GM18861 (cell line): ENCODE results near the gene COLEC12.

Experiments
- ATAC-seq: cut with Tn5 transposase; IDR thresholded peaks from one replicate; pipeline ENCODE4 v1.9.1; 2021; ENCODE audit not compliant: unreplicated experiment

COLEC12 gene

GRCh38 chr18:448116-448790 is 52.2 kb downstream of the COLEC12 start:
- no peak for ATAC-seq

DNA sequence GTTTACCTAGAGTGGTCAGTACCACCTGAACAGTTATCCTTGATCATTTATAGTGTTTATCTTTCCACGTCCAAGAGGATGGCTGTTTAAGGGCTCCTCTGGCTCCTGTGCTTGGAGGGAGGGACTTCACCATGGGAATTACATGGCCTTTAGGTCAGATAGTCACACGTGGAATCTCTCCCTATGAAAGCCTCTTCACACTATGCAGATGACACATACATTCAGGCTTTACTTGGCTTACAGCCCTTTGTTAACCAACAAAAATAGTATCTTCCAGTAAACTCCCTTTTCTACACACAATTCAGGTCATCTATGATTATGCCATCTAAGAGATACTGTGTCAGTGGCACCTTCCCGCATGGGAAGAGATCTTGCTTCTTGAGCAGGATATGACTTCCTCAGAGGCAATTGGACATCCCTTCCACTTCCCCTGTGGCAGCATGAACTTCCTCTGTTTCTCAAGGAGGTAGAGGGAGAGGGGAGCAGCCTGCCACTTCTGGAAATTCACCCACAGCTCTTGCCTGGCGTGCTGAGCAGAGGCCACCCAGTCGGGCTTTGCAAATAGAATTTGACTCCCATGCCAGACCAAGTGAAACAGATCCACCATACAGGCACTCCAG is 53.5 kb downstream of the COLEC12 start:
- ATAC-seq, result no peak

- ATAC-seq, result no peak
Measured at GRCh38 chr18:445055-445454, 55.4 kb downstream of the COLEC12 start.

DNA sequence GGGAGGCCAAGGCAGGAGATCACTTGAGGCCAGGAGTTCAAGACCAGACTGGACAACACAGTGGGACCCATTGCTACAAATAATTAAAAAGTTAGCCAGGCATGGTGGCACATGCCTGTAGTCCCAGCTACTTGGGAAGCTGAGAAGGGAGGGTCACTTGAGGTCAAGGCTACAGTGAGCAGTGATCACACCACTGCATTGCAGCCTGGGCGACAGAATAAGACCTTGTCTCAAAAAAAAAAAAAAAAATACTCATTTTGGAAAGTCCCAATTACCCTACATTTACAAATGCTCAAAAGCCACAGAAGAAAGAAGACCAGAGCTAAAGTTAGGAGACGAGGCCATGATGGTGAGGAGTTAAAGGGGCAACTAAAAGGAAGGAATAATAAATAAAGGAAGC is 61.9 kb downstream of the COLEC12 start:
- ATAC-seq, result no peak

- ATAC-seq, result no peak
Measured at GRCh38 chr18:435940-436339, 64.6 kb downstream of the COLEC12 start.

GRCh38 chr18:434410-434809 is 66.1 kb downstream of the COLEC12 start:
- no peak for ATAC-seq

DNA sequence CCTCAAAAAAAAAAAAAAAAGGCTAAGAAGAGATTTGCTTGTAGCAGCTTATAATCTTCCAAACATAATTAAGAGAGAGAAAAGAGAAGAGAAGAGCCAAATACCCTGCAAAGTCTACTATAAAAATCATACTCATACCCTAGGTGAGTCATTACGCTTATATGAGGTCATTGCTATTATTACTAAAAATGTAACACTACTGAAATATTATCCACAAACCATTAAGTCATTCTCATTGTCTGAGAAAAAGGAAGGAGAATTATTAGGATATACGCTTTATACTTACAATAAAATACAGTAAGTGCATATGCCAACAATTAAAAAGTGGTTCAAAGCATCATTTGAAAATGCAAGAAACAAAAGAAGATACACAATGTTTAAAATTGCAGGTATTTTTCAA is 66.5 kb downstream of the COLEC12 start:
- ATAC-seq, result no peak

GRCh38 chr18:433298-433697 is 67.2 kb downstream of the COLEC12 start:
- ATAC-seq, result no peak

DNA sequence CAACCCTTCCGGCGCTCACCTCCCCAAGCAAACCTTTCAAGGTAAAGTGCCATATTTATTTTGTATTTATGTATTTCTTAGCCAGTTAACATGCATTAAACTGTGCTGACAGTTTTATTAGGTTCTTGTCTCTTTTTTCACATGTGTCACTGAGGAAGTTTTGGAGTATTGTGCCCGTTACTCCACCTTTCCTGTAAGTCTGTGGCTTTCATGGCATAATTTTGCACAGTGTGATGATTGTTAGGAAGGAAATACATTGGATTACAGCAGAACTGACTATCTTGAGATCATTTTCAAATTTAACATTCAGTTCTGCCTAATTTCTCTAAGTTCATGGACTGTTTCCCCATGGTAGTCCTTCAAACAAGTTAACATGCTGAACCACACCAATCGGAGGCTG is 67.7 kb downstream of the COLEC12 start:
- no peak for ATAC-seq

- no peak for ATAC-seq
Measured at GRCh38 chr18:429030-429429, 71.5 kb downstream of the COLEC12 start.

DNA sequence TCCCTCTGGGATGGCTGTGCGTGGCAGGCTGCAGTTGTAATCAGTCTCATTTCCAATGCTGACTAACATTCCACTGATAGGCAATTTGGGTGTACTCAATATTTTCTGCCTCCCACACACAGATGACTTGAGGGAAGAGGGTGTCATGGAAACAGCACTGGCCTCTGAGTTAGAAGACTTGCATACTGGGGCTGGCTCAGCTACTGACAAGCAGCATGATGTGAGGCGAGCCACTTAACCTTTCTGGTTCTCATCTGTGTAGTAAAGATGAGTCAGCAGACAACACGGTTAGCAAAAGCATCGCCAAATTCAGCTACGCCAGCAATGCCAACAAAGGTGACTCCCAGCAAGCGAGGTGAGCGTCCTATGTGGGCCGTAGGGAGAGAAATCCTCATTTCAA is 73.5 kb downstream of the COLEC12 start:
- ATAC-seq, result no peak

DNA sequence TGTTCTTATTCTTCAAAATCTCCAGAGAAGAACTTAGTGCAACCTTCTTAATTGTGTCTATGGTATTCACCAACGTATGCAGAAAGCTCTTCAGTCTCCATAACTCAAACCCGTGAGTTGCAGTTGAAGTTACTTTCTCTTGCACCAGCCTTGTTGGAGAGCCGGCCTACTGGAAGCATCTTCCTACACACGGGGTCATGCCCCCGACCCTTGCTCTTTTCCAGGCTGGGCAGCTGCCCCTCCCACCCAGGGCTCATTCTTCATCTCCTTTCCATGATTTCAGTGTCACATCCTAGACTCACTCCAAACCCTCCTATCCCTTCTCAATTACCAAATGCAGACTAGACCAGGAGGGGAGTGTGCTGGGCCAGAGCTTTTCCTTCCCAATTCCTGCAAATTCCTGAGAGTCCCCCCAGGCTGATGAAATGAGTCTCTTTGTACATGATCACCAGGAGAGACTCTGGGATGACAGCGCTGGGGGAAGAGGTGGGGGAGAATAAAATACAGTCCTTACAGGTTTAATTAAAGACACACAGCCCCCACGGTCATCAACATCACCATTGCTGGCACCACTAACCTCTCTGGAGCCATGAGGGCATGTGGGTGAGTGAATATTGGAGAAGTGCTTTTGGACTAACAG is 75.3 kb downstream of the COLEC12 start:
- no peak for ATAC-seq

DNA sequence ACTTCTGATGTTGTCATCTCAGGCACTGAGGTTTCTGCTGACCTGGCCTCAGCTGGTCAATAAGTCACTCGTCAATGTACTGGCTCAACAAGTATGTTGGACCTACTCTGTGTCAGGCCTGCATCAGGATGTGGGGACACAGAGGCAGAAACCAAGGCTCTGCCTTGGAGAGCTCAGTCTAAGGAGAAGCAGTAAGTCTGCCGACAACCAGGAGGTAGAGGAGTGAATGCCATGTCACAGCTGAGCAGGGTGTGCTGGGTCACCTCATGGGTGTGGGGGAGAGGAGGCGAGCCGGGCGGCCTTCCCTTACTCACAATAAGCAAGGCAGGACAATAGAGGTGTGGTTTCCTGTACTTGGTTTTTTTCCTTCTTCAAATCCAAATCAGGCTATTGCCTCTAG is 75.8 kb downstream of the COLEC12 start:
- no peak for ATAC-seq

GRCh38 chr18:424071-424661 is 76.3 kb downstream of the COLEC12 start:
- ATAC-seq, result no peak

GRCh38 chr18:422966-423365 is 77.5 kb downstream of the COLEC12 start:
- no peak for ATAC-seq

DNA sequence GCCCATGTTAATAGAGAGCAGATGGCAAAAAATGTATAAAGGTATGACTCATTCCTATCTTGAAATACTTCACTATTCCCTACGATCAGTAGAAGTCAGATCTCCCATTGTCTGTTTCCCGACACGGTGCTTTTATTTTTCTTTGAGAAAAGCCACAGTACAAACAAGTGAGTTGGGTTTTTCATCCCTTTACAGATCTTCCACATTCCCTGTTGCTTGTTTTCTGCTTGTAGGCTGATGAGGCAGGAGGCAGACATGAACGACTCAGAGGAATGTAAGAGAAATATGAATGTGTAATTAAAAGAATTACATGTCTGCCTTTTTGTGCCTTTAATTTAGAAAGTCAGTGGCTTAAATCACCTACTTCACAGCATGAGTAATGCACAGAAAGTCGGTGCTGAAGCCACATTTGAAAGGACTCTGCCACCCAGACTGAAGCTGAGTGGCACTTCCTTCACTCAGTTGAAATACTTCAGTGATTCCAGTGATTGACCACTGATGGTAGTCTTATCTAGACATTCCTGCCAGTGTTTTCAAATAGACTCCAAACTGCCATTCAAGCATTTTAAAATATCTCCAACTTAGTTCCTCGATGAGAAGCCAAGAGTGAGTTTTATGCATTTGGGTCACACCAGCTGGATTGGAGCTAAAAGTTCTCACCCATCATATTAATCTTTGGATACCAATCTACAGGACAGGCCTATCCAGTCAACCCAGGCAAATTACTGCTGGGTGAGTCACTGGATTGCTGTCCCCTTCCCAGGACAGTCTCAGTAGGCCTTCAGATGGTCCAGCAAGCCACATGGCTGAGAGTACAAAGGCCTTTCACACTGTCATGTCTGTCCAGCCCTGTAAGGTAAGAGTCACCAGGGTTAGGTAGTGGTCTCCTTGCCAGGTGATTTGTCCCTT is 79.0 kb downstream of the COLEC12 start:
- ATAC-seq, result no peak

GRCh38 chr18:420661-421246 is 79.7 kb downstream of the COLEC12 start:
- ATAC-seq, result no peak

DNA sequence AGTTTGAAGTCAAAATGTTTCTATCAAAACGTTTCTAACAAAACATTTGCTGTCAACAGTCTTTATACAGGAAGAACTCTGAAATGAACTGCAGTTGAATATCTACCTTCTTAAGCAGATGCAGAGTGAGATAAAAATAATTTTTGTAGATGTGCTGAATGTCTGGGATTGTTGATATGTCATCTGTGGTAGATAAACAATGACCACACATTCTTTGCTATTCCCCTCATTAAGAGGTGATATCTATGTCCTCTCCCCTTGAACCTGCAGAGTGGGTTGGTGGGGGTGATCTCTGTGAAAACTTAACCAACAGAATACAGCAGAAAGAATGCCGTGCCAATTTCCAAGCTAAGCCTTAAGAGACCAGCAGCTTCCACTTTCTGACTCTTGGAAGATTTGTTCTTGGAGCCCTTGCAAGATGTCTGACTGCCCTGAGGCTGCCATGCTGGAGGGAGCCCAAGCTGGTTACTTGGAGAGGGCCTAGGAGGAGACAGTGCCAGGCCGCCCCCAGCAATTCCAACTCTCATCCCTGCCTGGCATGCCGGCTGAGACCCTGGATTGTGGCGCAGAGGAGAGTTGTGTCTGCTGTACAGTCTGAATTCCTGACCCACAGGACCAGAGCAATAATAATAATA is 80.8 kb downstream of the COLEC12 start:
- no peak for ATAC-seq

DNA sequence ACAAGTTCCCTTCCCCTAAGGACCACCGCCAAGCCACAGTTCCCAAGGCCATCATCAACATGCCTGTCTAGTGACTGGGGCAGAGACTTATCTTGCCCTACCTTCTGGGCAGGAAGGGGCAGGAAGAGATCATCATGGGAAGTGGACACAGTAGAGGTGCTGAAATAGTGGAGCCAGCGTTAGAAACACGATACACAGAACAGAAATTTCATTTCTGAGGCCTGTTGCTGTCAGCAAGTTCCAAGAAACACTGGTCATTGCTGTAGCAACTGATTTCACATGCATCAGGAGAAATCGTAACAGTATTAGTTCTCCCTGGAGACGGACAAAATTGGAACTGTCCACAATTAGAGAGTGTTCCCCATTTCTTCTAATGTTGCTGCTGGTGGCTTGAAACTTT is 83.0 kb downstream of the COLEC12 start:
- ATAC-seq, result no peak

DNA sequence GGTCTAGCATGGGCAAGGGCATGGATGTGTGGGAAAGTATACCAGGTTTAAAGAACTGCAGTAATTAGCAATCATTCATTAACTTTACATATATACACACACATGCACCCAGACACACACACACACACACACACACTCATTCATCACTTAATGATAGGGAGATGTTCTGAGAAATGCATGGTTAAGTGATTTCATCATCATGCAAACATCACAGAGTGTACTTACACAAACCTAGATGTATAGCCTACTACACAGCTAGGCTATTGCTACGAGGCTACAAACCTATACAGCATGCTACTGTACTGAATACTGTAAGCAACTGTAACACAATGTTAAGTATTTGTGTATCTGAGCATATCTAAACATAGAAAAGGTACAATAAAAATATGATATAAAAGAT is 83.6 kb downstream of the COLEC12 start:
- ATAC-seq, result no peak
